GM15510 (cell line): ENCODE data around the gene ABCD4.

Source experiments
- POLR2A ChIP-seq: IDR thresholded peaks from 3 replicates; pipeline ENCODE4 v1.6.1; 2011; ENCODE audit warnings: borderline replicate concordance; ENCODE audit not compliant: insufficient read length; ENCODE audit errors: extremely low read depth

ABCD4 gene

GRCh38 chr14:74302634-74303569 is at the start of gene ABCD4:
Gene ABCD4 (minus strand): TSS chr14:74302934. CDS start chr14:74302912, 22 bp downstream.
- TF ChIP-seq POLR2A: peak; percentile 93

- no peak for TF ChIP-seq POLR2A
Observed at GRCh38 chr14:74350928-74351323, 48.2 kb upstream of the ABCD4 start.

GRCh38 chr14:74350211-74350927 is 47.6 kb upstream of the ABCD4 start:
- no peak for TF ChIP-seq POLR2A

- TF ChIP-seq POLR2A: no peak
Observed at GRCh38 chr14:74349757-74350156, 47.0 kb upstream of the ABCD4 start.

GRCh38 chr14:74348735-74349463 is 46.2 kb upstream of the ABCD4 start:
- TF ChIP-seq POLR2A: no peak

GRCh38 chr14:74348241-74348734 is 45.6 kb upstream of the ABCD4 start, which contains the start of gene VRTN:
Gene VRTN (plus strand): TSS chr14:74348471. CDS start chr14:74356784, 8,313 bp downstream.
- no peak for TF ChIP-seq POLR2A

- TF ChIP-seq POLR2A: no peak
Observed at GRCh38 chr14:74347795-74348100, 45.0 kb upstream of the ABCD4 start.

GRCh38 chr14:74347097-74347794 is 44.5 kb upstream of the ABCD4 start:
- TF ChIP-seq POLR2A: no peak

- no peak for TF ChIP-seq POLR2A
Observed at GRCh38 chr14:74346341-74346740, 43.6 kb upstream of the ABCD4 start.

- no peak for TF ChIP-seq POLR2A
Observed at GRCh38 chr14:74333909-74334308, 31.2 kb upstream of the ABCD4 start.

GRCh38 chr14:74326369-74327152 is 23.8 kb upstream of the ABCD4 start:
- no peak for TF ChIP-seq POLR2A

- no peak for TF ChIP-seq POLR2A
Observed at GRCh38 chr14:74325446-74325845, 22.7 kb upstream of the ABCD4 start.

- TF ChIP-seq POLR2A: no peak
Observed at GRCh38 chr14:74324931-74325361, 22.2 kb upstream of the ABCD4 start.

- no peak for TF ChIP-seq POLR2A
Observed at GRCh38 chr14:74314576-74314975, 11.8 kb upstream of the ABCD4 start.

- no peak for TF ChIP-seq POLR2A
Observed at GRCh38 chr14:74313601-74314000, 10.9 kb upstream of the ABCD4 start.
